ENCODE results near the gene ATP10D. TPM values are rescaled to one million over a fixed set of nuclear protein-coding genes. Genes with fewer than 3 reads are reported as not detected.

ATP10D gene
- 18.9 and 27.4 TPM in 2 replicates for total RNA-seq (2014; rRNA removed; shearing (Covaris generic); ENCODE audit: low replicate concordance)

- peaks cover 75% of the 10 kb centered on the region for H3K4me1 ChIP-seq (ENCODE audit: low read length)
- peak within 1 kb of the TSS; percentile 98 for H3K4me2 ChIP-seq (ENCODE audit: low read depth, low read length, poor library complexity, severe bottlenecking)
- no peaks in the 10 kb centered on the region for H3K27me3 ChIP-seq (ENCODE audit: low read length)
- H3K9me2 ChIP-seq (replicated peaks; ENCODE audit: insufficient read depth, low read length): no peaks in the 10 kb centered on the region
- H3K4me3 ChIP-seq (ENCODE audit: low read length): peak within 1 kb of the TSS; percentile 86
- peak within 1 kb of the TSS; percentile 87 for H3K27ac ChIP-seq (ENCODE audit: low read length)
- H3K9me3 ChIP-seq (ENCODE audit: low read length): no peaks in the 10 kb centered on the region
- H4K20me1 ChIP-seq (ENCODE audit: insufficient read depth, low read depth, low read length): no peaks in the 10 kb centered on the region
- H2AFZ ChIP-seq (ENCODE audit: low read length): peak within 1 kb of the TSS; percentile 89
- H3K9ac ChIP-seq (ENCODE audit: low read length): peak within 1 kb of the TSS; percentile 84
- H3K36me3 ChIP-seq (ENCODE audit: insufficient read depth, low read length): no peaks in the 10 kb centered on the region
- DNase-seq: peak; percentile 95
- H3K79me2 ChIP-seq (ENCODE audit: low read length): peaks cover 34% of the 10 kb centered on the region
These were observed at the start of gene ATP10D for GRCh38 chr4:47485047-47485692. Gene ATP10D (plus strand): TSS chr4:47485275. CDS start chr4:47512541, 27,266 bp downstream.

GRCh38 chr4:47442980-47443379 is 42.1 kb upstream of the ATP10D start:
- no peaks in the 10 kb centered on the region for H3K79me2 ChIP-seq (ENCODE audit: low read length)
- no peak for DNase-seq
- no peak overlapping the region for H3K9ac ChIP-seq (ENCODE audit: low read length)
- H4K20me1 ChIP-seq (ENCODE audit: insufficient read depth, low read depth, low read length): no peaks in the 10 kb centered on the region
- no peaks in the 10 kb centered on the region for H3K9me2 ChIP-seq (replicated peaks; ENCODE audit: insufficient read depth, low read length)
- H3K4me1 ChIP-seq (ENCODE audit: low read length): no peaks in the 10 kb centered on the region
- no peaks in the 10 kb centered on the region for H3K9me3 ChIP-seq (ENCODE audit: low read length)
- H2AFZ ChIP-seq (ENCODE audit: low read length): no peak overlapping the region
- H3K27me3 ChIP-seq (ENCODE audit: low read length): no peaks in the 10 kb centered on the region
- no peaks in the 10 kb centered on the region for H3K36me3 ChIP-seq (ENCODE audit: insufficient read depth, low read length)
- H3K4me2 ChIP-seq (ENCODE audit: low read depth, low read length, poor library complexity, severe bottlenecking): no peak overlapping the region
- no peak overlapping the region for H3K4me3 ChIP-seq (ENCODE audit: low read length)
- H3K27ac ChIP-seq (ENCODE audit: low read length): no peak overlapping the region

GRCh38 chr4:47444031-47444430 is 41.0 kb upstream of the ATP10D start:
- DNase-seq: no peak
- no peaks in the 10 kb centered on the region for H3K36me3 ChIP-seq (ENCODE audit: insufficient read depth, low read length)
- H3K79me2 ChIP-seq (ENCODE audit: low read length): no peaks in the 10 kb centered on the region
- no peak overlapping the region for H3K4me2 ChIP-seq (ENCODE audit: low read depth, low read length, poor library complexity, severe bottlenecking)
- no peaks in the 10 kb centered on the region for H3K9me2 ChIP-seq (replicated peaks; ENCODE audit: insufficient read depth, low read length)
- no peak overlapping the region for H3K27ac ChIP-seq (ENCODE audit: low read length)
- H3K4me3 ChIP-seq (ENCODE audit: low read length): no peak overlapping the region
- no peak overlapping the region for H3K9ac ChIP-seq (ENCODE audit: low read length)
- H3K4me1 ChIP-seq (ENCODE audit: low read length): no peaks in the 10 kb centered on the region
- no peaks in the 10 kb centered on the region for H4K20me1 ChIP-seq (ENCODE audit: insufficient read depth, low read depth, low read length)
- H3K9me3 ChIP-seq (ENCODE audit: low read length): no peaks in the 10 kb centered on the region
- no peaks in the 10 kb centered on the region for H3K27me3 ChIP-seq (ENCODE audit: low read length)
- no peak overlapping the region for H2AFZ ChIP-seq (ENCODE audit: low read length)

GRCh38 chr4:47451657-47452056 is 33.4 kb upstream of the ATP10D start:
- Histone ChIP-seq H3K79me2 (ENCODE audit: low read length) (0 out of 2 replicates have a peak, but pooled peaks cover 2% of the 10 kb centered on the region), H3K9ac (ENCODE audit: low read length) (no peak overlapping the region), H4K20me1 (ENCODE audit: insufficient read depth, low read depth, low read length) (no peaks in the 10 kb centered on the region), H3K27ac (ENCODE audit: low read length) (no peak overlapping the region), H3K4me2 (ENCODE audit: low read depth, low read length, poor library complexity, severe bottlenecking) (no peak overlapping the region), H3K9me2 (replicated peaks; ENCODE audit: insufficient read depth, low read length) (no peaks in the 10 kb centered on the region), H3K4me3 (ENCODE audit: low read length) (no peak overlapping the region), H3K9me3 (ENCODE audit: low read length) (no peaks in the 10 kb centered on the region), H3K36me3 (ENCODE audit: insufficient read depth, low read length) (peaks cover 27% of the 10 kb centered on the region; the same call in 1 of the 2 replicates), H3K27me3 (ENCODE audit: low read length) (no peaks in the 10 kb centered on the region), H2AFZ (ENCODE audit: low read length) (no peak overlapping the region), H3K4me1 (ENCODE audit: low read length) (no peaks in the 10 kb centered on the region)
- DNase-seq: no peak

GRCh38 chr4:47462799-47463234 is 22.3 kb upstream of the ATP10D start:
- peak; percentile 65 for DNase-seq
- H3K36me3 ChIP-seq (ENCODE audit: insufficient read depth, low read length): peaks cover 23% of the 10 kb centered on the region
- H3K27ac ChIP-seq (ENCODE audit: low read length): peak overlapping the region; percentile 97
- peak overlapping the region; percentile 88 for H3K9ac ChIP-seq (ENCODE audit: low read length)
- peak overlapping the region; percentile 91 for H3K4me3 ChIP-seq (ENCODE audit: low read length)
- H3K9me2 ChIP-seq (replicated peaks; ENCODE audit: insufficient read depth, low read length): 0 out of 2 replicates have a peak, but pooled peaks cover 3% of the 10 kb centered on the region
- H3K27me3 ChIP-seq (ENCODE audit: low read length): no peaks in the 10 kb centered on the region
- H3K4me2 ChIP-seq (ENCODE audit: low read depth, low read length, poor library complexity, severe bottlenecking): peak overlapping the region; percentile 77
- 0 out of 2 replicates have a peak overlapping the region, but pooled peaks have one; percentile 49 for H2AFZ ChIP-seq (ENCODE audit: low read length)
- H3K9me3 ChIP-seq (ENCODE audit: low read length): no peaks in the 10 kb centered on the region
- H3K4me1 ChIP-seq (ENCODE audit: low read length): peaks cover 64% of the 10 kb centered on the region
- H3K79me2 ChIP-seq (ENCODE audit: low read length): peaks cover 44% of the 10 kb centered on the region
- no peaks in the 10 kb centered on the region for H4K20me1 ChIP-seq (ENCODE audit: insufficient read depth, low read depth, low read length)

GRCh38 chr4:47463235-47463956 is 21.7 kb upstream of the ATP10D start, which contains the start of gene COMMD8:
Gene COMMD8 (minus strand): TSS chr4:47463702. CDS start chr4:47463651, 51 bp downstream.
- Histone ChIP-seq H3K79me2 (ENCODE audit: low read length) (peaks cover 44% of the 10 kb centered on the region), H3K4me1 (ENCODE audit: low read length) (peaks cover 64% of the 10 kb centered on the region), H2AFZ (ENCODE audit: low read length) (peak within 1 kb of the TSS; percentile 49; the same call in 1 of the 2 replicates), H3K27ac (ENCODE audit: low read length) (peak within 1 kb of the TSS; percentile 97), H3K4me3 (ENCODE audit: low read length) (peak within 1 kb of the TSS; percentile 91), H3K9ac (ENCODE audit: low read length) (peak within 1 kb of the TSS; percentile 88), H3K36me3 (ENCODE audit: insufficient read depth, low read length) (peaks cover 18% of the 10 kb centered on the region), H3K9me2 (replicated peaks; ENCODE audit: insufficient read depth, low read length) (0 out of 2 replicates have a peak, but pooled peaks cover 3% of the 10 kb centered on the region), H3K9me3 (ENCODE audit: low read length) (no peaks in the 10 kb centered on the region), H3K27me3 (ENCODE audit: low read length) (no peaks in the 10 kb centered on the region), H4K20me1 (ENCODE audit: insufficient read depth, low read depth, low read length) (no peaks in the 10 kb centered on the region), H3K4me2 (ENCODE audit: low read depth, low read length, poor library complexity, severe bottlenecking) (peak within 1 kb of the TSS; percentile 77)
- peak; percentile 99 for DNase-seq

- Histone ChIP-seq H2AFZ (ENCODE audit: low read length) (peak overlapping the region; percentile 18; the same call in 1 of the 2 replicates), H4K20me1 (ENCODE audit: insufficient read depth, low read depth, low read length) (no peaks in the 10 kb centered on the region), H3K36me3 (ENCODE audit: insufficient read depth, low read length) (peaks cover 2% of the 10 kb centered on the region; the same call in 1 of the 2 replicates), H3K27ac (ENCODE audit: low read length) (peak overlapping the region; percentile 97), H3K9me2 (replicated peaks; ENCODE audit: insufficient read depth, low read length) (0 out of 2 replicates have a peak, but pooled peaks cover 3% of the 10 kb centered on the region), H3K9ac (ENCODE audit: low read length) (peak overlapping the region; percentile 4; the same call in 1 of the 2 replicates), H3K9me3 (ENCODE audit: low read length) (no peaks in the 10 kb centered on the region), H3K79me2 (ENCODE audit: low read length) (peaks cover 28% of the 10 kb centered on the region), H3K4me2 (ENCODE audit: low read depth, low read length, poor library complexity, severe bottlenecking) (peak overlapping the region; percentile 77), H3K4me1 (ENCODE audit: low read length) (peaks cover 58% of the 10 kb centered on the region), H3K4me3 (ENCODE audit: low read length) (no peak overlapping the region), H3K27me3 (ENCODE audit: low read length) (no peaks in the 10 kb centered on the region)
- DNase-seq: peak; percentile 89
These were observed 20.1 kb upstream of the ATP10D start for GRCh38 chr4:47465004-47465403.
